ENCODE measurements around the gene RFX3.

RFX3 gene

DNA sequence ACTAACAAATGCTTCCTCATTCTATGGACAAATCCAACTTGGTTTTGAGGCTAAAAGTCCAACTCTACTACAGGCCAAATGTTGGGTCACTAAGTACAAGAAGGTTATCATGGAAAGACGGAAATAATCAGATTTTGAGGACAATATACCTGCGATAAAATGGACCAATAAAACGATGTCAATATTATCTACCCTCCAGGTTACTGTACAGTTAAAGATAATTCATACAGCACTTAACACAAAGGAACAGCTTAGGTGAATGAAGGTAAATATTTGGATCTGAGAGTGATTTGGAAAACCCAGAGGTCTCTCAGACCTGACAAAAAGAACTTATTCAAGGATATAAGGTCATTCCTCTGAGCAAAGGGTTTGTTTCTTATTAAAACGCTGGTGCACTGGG is 352.4 kb downstream of the RFX3 start:
- no peak for DNase-seq (ENCODE audit: extremely low read depth, low read depth)
- TF ChIP-seq, protein P1, sequence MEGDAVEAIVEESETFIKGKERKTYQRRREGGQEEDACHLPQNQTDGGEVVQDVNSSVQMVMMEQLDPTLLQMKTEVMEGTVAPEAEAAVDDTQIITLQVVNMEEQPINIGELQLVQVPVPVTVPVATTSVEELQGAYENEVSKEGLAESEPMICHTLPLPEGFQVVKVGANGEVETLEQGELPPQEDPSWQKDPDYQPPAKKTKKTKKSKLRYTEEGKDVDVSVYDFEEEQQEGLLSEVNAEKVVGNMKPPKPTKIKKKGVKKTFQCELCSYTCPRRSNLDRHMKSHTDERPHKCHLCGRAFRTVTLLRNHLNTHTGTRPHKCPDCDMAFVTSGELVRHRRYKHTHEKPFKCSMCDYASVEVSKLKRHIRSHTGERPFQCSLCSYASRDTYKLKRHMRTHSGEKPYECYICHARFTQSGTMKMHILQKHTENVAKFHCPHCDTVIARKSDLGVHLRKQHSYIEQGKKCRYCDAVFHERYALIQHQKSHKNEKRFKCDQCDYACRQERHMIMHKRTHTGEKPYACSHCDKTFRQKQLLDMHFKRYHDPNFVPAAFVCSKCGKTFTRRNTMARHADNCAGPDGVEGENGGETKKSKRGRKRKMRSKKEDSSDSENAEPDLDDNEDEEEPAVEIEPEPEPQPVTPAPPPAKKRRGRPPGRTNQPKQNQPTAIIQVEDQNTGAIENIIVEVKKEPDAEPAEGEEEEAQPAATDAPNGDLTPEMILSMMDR (IDR thresholded peaks at IDR 0.05; ENCODE audit: low read depth, low read length, missing control alignments) = no peak
- H3K4me3 ChIP-seq (replicated peaks; ENCODE audit: low read depth, low read length) = no peak overlapping the region

DNA sequence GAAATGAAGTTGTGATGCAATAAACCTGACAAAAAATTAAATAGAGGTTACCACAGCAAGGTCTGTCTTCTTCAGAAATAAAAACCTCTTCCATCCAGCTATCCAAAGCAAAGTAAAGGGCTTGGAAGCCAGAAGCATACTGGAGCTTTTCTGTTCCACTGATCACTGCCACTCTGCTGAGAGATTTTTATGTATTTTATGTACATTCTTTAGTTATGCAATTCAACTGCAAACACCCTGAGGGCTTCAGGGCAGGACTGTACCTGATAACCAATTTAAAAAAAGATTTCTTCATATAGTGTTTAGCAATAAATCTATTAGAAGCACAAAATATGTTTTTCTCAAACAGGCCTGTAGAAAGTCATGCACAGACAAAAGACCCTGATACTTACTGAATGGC is 355.0 kb downstream of the RFX3 start:
- no peak overlapping the region for H3K4me3 ChIP-seq (replicated peaks; ENCODE audit: low read depth, low read length)
- TF ChIP-seq, protein P1 (IDR thresholded peaks at IDR 0.05; ENCODE audit: low read depth, low read length, missing control alignments) = no peak
- no peak for DNase-seq (ENCODE audit: extremely low read depth, low read depth)
